Measurements from ENCODE around the gene ENPP3. TPM values are rescaled to one million over a fixed set of nuclear protein-coding genes. Genes with fewer than 3 reads are reported as not detected.
"Not testable (repeated sequence)": the region's sequence is repeated elsewhere in the genome, so short reads cannot be mapped to it uniquely, and the experiment has no call there.

ENPP3 gene
- total RNA-seq, 1 donor from 2014 or later: 2.0 TPM

DNA sequence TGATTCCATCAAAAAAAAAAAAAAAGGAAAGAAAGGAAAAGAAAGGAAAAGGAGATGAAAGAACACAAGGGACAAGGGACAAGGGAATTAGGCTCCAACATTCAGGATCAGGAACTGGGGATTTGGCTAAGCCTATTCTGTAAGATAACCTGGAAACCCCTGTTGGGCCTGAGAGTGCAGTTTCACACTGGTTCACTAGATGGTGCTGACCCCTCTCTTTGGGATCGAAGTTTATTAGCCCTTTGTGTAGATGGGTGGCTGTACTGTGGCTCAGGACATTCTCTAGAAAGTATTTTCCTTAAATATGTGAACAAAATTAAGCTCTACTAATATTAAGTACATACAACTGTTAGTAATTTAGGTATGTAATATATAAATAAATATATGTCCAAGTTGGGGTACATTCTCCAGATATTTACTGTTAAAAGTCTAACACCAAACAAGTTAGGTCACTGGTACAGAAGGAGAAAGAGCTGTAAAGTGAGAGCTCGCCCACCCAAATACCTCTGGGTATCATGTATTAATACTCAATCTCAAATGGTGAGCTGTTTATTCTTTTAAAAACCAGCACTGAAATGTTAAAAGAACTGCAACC lies 57.8 kb downstream of the ENPP3 start:
- TF ChIP-seq, protein P1, sequence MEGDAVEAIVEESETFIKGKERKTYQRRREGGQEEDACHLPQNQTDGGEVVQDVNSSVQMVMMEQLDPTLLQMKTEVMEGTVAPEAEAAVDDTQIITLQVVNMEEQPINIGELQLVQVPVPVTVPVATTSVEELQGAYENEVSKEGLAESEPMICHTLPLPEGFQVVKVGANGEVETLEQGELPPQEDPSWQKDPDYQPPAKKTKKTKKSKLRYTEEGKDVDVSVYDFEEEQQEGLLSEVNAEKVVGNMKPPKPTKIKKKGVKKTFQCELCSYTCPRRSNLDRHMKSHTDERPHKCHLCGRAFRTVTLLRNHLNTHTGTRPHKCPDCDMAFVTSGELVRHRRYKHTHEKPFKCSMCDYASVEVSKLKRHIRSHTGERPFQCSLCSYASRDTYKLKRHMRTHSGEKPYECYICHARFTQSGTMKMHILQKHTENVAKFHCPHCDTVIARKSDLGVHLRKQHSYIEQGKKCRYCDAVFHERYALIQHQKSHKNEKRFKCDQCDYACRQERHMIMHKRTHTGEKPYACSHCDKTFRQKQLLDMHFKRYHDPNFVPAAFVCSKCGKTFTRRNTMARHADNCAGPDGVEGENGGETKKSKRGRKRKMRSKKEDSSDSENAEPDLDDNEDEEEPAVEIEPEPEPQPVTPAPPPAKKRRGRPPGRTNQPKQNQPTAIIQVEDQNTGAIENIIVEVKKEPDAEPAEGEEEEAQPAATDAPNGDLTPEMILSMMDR (IDR thresholded peaks at IDR 0.05): peak in 2 of 3 experiments; percentile 40 to 64
- TF ChIP-seq POLR2AphosphoS5 (IDR thresholded peaks at IDR 0.05; ENCODE audit: insufficient read depth in 1 of 2, low read depth in 1 of 2): no peak
- Histone ChIP-seq H3K27me3 (no peaks in the 10 kb centered on the region), H3K36me3 (no peaks in the 10 kb centered on the region), H3K9me3 (no peaks in the 10 kb centered on the region), H3K4me1 (no peaks in the 10 kb centered on the region), H3K4me3 (no peak overlapping the region), H3K27ac (no peak overlapping the region)
- intact Hi-C loops (cut with DNase I): no loop called here
- no peak for DNase-seq (ENCODE audit: extremely low spot score in 2 of 2)

DNA sequence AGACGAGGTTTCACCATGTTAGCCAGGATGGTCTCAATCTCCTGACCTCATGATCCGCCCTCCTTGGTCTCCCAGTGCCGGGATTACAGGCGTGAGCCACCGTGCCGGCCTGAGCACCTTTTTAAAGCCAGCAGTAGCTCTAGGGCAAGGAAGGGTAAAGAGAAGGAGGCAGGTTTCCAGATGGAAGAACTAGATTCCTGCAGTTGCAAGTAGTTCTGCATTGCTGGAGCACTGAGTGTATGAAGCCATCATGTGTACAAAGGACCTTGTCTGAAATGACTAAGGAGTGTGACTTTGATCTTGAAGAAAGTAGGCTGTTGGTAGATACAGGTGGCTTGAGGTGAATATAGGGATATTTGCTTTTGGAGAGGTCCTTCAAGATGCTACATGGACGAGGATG lies 59.9 kb downstream of the ENPP3 start:
- H3K36me3 ChIP-seq: no peaks in the 10 kb centered on the region
- H3K27ac ChIP-seq: no peak overlapping the region
- H3K4me3 ChIP-seq: no peak overlapping the region
- intact Hi-C loops (cut with DNase I): no loop called here
- no peak for DNase-seq (ENCODE audit: extremely low spot score in 2 of 2)
- TF ChIP-seq POLR2A (IDR thresholded peaks at IDR 0.05) (no peak), POLR2AphosphoS5 (IDR thresholded peaks at IDR 0.05; ENCODE audit: insufficient read depth in 1 of 2, low read depth in 1 of 2) (no peak)
- TF ChIP-seq, protein P1 (IDR thresholded peaks at IDR 0.05): no peak
- H3K27me3 ChIP-seq: no peaks in the 10 kb centered on the region
- H3K4me1 ChIP-seq: no peaks in the 10 kb centered on the region
- no peaks in the 10 kb centered on the region for H3K9me3 ChIP-seq

- H3K36me3 ChIP-seq; H3K4me1 ChIP-seq; H3K4me3 ChIP-seq; DNase-seq (ENCODE audit: extremely low spot score in 2 of 2); H3K9me3 ChIP-seq; H3K27ac ChIP-seq; intact Hi-C loops (cut with DNase I); H3K27me3 ChIP-seq: not testable (repeated sequence)
These were observed 63.7 kb downstream of the ENPP3 start for GRCh38 chr6:131700851-131701250.

- H3K27me3 ChIP-seq; DNase-seq (ENCODE audit: extremely low spot score in 2 of 2); H3K4me3 ChIP-seq; intact Hi-C loops (cut with DNase I); H3K4me1 ChIP-seq; H3K9me3 ChIP-seq; H3K27ac ChIP-seq; H3K36me3 ChIP-seq: not testable (repeated sequence)
These were observed 66.8 kb downstream of the ENPP3 start for GRCh38 chr6:131703905-131704304.

DNA sequence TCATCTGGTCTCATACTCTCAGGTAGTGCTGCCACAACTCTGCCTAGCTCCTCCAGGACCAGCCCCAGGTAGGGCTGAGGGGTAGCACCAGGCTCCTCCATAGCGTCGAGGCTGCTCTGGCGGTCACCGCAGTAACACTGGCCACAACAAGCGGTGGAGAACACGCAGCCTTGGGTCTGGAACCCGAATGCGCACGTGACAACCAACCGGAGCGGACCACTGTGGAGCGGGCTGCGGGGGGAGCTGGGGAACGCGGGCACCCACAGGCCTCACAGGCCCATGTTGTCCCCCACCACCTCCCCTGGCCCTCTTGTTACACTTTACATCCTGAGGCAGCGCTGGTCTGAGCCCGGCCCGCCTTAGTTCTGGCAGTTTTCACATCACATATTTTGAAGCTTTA lies 73.8 kb downstream of the ENPP3 start, which contains the start of gene CTAGE9:
Gene CTAGE9, minus strand, starts transcription at position 101 of the 400 bp plus-strand sequence. Its CDS starts 0 bp downstream, at position 101.
- H3K36me3 ChIP-seq; H3K4me1 ChIP-seq; H3K27ac ChIP-seq; DNase-seq (ENCODE audit: extremely low spot score in 2 of 2); H3K4me3 ChIP-seq; intact Hi-C loops (cut with DNase I); H3K9me3 ChIP-seq; H3K27me3 ChIP-seq: not testable (repeated sequence)

DNA sequence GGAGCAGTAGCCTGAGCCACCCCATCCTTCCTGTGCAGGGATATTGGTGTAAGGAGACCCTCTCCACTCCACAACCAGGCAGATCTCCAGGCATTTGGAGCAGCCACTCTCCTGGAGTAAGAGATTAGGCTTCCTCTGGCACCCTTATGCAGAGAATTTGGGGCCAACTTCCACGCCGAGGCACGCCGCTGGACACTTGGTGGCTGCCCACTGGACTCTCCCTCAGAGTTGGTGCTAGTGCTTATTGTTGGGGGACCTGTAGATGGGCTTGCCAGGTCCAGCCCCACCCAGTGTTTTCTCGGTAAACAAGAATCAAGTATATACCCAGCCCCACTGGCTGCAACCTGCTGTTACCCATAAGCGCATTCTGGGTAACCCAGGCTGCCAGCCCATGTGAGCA lies 78.5 kb downstream of the ENPP3 start:
- H3K4me1 ChIP-seq; H3K36me3 ChIP-seq; H3K4me3 ChIP-seq; H3K27me3 ChIP-seq; H3K27ac ChIP-seq; DNase-seq (ENCODE audit: extremely low spot score in 2 of 2); intact Hi-C loops (cut with DNase I); H3K9me3 ChIP-seq: not testable (repeated sequence)

DNA sequence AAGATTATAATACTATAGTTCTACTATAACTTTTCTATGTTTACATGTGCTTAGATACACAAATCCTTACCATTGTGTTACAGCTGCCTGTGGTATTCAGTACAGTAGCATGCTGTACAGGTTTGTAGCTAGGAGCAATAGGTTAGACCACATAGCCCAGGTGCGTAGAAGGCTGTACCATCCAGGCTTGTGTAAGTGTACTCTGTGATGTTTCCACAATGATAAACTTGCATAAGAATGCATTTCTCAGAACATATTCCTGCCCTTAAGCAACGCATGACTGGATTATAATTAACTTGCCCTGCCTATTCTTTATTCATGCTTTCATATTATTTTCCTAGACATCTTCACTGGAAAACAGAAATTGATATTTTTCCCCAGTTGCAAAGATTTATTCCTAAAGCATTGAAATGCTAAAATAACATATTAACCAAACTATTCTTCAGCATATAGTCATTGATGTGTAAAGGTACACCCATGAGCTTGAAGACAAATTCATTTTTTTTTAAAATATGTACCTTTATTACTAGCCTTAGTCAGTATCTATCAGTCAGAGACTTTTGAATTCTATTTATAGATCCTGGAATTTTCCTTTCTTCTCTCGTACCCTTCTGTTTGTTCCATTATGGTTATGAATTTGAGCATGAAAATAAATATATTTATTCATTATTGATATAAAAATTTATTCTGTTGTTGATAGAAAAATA lies 80.9 kb downstream of the ENPP3 start:
- no peak for DNase-seq (ENCODE audit: extremely low spot score in 2 of 2)
- no peak overlapping the region for H3K4me3 ChIP-seq
- no peak overlapping the region for H3K27ac ChIP-seq
- no peaks in the 10 kb centered on the region for H3K36me3 ChIP-seq
- no peak for TF ChIP-seq POLR2A (IDR thresholded peaks at IDR 0.05)
- TF ChIP-seq, protein P1 (IDR thresholded peaks at IDR 0.05): no peak
- TF ChIP-seq POLR2AphosphoS5 (IDR thresholded peaks at IDR 0.05; ENCODE audit: insufficient read depth in 1 of 2, low read depth in 1 of 2): no peak
- intact Hi-C loops (cut with DNase I): no loop called here
- no peaks in the 10 kb centered on the region for H3K4me1 ChIP-seq
- H3K9me3 ChIP-seq: no peaks in the 10 kb centered on the region
- H3K27me3 ChIP-seq: no peaks in the 10 kb centered on the region
